ENCODE measurements around the gene KANSL1. TPM values are rescaled to one million over a fixed set of nuclear protein-coding genes. Genes with fewer than 3 reads are reported as not detected.

Gene KANSL1
- total RNA-seq, 2 donors from 2014 or later: 68.2 to 190 TPM

DNA sequence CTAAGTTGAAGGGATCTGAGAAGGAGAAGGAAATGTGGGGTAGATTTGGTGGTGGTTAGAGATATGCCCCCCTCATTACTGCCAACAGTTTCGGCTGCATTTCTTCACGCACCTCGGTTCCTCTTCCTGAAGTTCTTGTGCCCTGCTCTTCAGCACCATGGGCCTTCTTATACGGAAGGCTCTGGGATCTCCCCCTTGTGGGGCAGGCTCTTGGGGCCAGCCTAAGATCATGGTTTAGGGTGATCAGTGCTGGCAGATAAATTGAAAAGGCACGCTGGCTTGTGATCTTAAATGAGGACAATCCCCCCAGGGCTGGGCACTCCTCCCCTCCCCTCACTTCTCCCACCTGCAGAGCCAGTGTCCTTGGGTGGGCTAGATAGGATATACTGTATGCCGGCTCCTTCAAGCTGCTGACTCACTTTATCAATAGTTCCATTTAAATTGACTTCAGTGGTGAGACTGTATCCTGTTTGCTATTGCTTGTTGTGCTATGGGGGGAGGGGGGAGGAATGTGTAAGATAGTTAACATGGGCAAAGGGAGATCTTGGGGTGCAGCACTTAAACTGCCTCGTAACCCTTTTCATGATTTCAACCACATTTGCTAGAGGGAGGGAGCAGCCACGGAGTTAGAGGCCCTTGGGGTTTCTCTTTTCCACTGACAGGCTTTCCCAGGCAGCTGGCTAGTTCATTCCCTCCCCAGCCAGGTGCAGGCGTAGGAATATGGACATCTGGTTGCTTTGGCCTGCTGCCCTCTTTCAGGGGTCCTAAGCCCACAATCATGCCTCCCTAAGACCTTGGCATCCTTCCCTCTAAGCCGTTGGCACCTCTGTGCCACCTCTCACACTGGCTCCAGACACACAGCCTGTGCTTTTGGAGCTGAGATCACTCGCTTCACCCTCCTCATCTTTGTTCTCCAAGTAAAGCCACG lies 165.9 kb downstream of the KANSL1 start:
- no peaks in the 10 kb centered on the region for H3K9me3 ChIP-seq
- DNase-seq (peak; percentile 80 to 93 (median 90)), ATAC-seq (peak; percentile 73)
- TF ChIP-seq CTCF (IDR thresholded peaks at IDR 0.05) (no peak), POLR2A (IDR thresholded peaks at IDR 0.05) (peak in 1 of 3 donors; percentile 38)
- WGBS, 2 donors: 40 to 43% methylated on average over 10 to 12 of the region's 12 CpGs
- H3K27me3 ChIP-seq: no peaks in the 10 kb centered on the region
- no peak overlapping the region for H3K4me3 ChIP-seq
- peaks cover 85% of the 10 kb centered on the region for H3K4me1 ChIP-seq
- peak overlapping the region; percentile 72 to 84 (median 80) for H3K27ac ChIP-seq
- peaks cover 0 to 3% of the 10 kb centered on the region in 2 donors for H3K36me3 ChIP-seq (replicated peaks in 1 of 2; ENCODE audit: insufficient read depth in 1 of 2, low read depth in 2 of 2)
- intact Hi-C loops (cut with DNase I): no loop called here

GRCh38 chr17:46026166-46027047 lies 166.8 kb downstream of the KANSL1 start:
- H3K4me1 ChIP-seq: peaks cover 81% of the 10 kb centered on the region
- ATAC-seq: no peak

DNA sequence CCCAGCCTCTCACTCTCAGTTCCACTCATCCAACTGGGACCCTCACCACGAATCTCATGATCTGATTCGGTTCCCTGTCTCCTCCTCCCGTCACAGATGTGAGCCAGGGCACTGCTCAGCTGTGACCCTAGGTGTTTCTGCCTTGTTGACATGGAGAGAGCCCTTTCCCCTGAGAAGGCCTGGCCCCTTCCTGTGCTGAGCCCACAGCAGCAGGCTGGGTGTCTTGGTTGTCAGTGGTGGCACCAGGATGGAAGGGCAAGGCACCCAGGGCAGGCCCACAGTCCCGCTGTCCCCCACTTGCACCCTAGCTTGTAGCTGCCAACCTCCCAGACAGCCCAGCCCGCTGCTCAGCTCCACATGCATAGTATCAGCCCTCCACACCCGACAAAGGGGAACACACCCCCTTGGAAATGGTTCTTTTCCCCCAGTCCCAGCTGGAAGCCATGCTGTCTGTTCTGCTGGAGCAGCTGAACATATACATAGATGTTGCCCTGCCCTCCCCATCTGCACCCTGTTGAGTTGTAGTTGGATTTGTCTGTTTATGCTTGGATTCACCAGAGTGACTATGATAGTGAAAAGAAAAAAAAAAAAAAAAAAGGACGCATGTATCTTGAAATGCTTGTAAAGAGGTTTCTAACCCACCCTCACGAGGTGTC lies 167.6 kb downstream of the KANSL1 start:
- ATAC-seq (no peak), DNase-seq (peak in 1 of 4 donors; percentile 5)
- Histone ChIP-seq H3K9me3 (no peaks in the 10 kb centered on the region), H3K27me3 (no peaks in the 10 kb centered on the region), H3K36me3 (replicated peaks in 1 of 2; ENCODE audit: insufficient read depth in 1 of 2, low read depth in 2 of 2) (no peaks in the 10 kb centered on the region), H3K4me3 (no peak overlapping the region), H3K4me1 (peaks cover 74% of the 10 kb centered on the region), H3K27ac (peak overlapping the region; percentile 65 to 84 (median 77))
- 67 to 76% methylated on average over 8 of the region's 8 CpGs for WGBS, 2 donors
- intact Hi-C loops (cut with DNase I): no loop called here
- TF ChIP-seq CTCF (IDR thresholded peaks at IDR 0.05) (no peak), POLR2A (IDR thresholded peaks at IDR 0.05) (no peak)

More at GRCh38 chr17:46026166-46027047, 166.8 kb downstream of the KANSL1 start:
- Histone ChIP-seq H3K27me3 (no peaks in the 10 kb centered on the region), H3K36me3 (replicated peaks in 1 of 2; ENCODE audit: insufficient read depth in 1 of 2, low read depth in 2 of 2) (no peaks in the 10 kb centered on the region), H3K9me3 (no peaks in the 10 kb centered on the region), H3K27ac (peak overlapping the region; percentile 72 to 84 (median 80)), H3K4me3 (no peak overlapping the region)
- 67 to 71% methylated on average over 5 to 16 of the region's 17 CpGs for WGBS, 2 donors
- peak in 2 of 4 donors; percentile 32 to 53 for DNase-seq
- intact Hi-C loops (cut with DNase I): no loop called here
- TF ChIP-seq POLR2A (IDR thresholded peaks at IDR 0.05) (no peak), CTCF (IDR thresholded peaks at IDR 0.05) (no peak)

DNA sequence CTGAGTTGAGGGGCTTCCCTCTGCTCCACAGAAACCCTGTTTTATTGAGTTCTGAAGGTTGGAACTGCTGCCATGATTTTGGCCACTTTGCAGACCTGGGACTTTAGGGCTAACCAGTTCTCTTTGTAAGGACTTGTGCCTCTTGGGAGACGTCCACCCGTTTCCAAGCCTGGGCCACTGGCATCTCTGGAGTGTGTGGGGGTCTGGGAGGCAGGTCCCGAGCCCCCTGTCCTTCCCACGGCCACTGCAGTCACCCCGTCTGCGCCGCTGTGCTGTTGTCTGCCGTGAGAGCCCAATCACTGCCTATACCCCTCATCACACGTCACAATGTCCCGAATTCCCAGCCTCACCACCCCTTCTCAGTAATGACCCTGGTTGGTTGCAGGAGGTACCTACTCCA lies 168.2 kb downstream of the KANSL1 start:
- ATAC-seq: no peak

More for the DNA sequence above, 168.2 kb downstream of the KANSL1 start:
- no peak overlapping the region for H3K4me3 ChIP-seq
- intact Hi-C loops (cut with DNase I): no loop called here
- no peaks in the 10 kb centered on the region for H3K9me3 ChIP-seq
- H3K27ac ChIP-seq: peak overlapping the region; percentile 65 to 84 (median 77)
- no peaks in the 10 kb centered on the region for H3K36me3 ChIP-seq (replicated peaks in 1 of 2; ENCODE audit: insufficient read depth in 1 of 2, low read depth in 2 of 2)
- DNase-seq: no peak
- TF ChIP-seq CTCF (IDR thresholded peaks at IDR 0.05): no peak
- no peak for TF ChIP-seq POLR2A (IDR thresholded peaks at IDR 0.05)
- peaks cover 68% of the 10 kb centered on the region for H3K4me1 ChIP-seq
- 79 to 97% methylated on average over 8 to 10 of the region's 10 CpGs for WGBS, 2 donors
- H3K27me3 ChIP-seq: no peaks in the 10 kb centered on the region
